ENCODE data around the gene DLGAP5.

Gene DLGAP5

DNA sequence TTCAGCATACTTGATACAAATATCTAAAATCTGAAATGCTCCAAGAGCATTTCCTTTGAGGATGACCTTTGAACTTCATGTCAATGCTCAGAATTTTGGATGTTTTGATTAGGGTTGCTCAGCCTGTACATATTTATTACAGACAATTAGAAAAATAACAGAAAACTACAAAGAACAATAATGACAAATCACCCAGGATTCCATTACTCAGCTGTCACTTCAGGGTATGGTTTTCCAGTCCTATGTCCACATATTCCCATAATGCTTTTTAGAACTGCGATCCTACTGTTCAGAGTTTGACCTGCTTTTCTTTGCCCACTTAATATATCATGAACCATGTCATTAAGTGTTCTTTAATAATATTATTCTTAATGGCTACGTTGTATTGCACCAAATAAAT lies 11.4 kb downstream of the DLGAP5 start:
- no peak for DNase-seq

DNA sequence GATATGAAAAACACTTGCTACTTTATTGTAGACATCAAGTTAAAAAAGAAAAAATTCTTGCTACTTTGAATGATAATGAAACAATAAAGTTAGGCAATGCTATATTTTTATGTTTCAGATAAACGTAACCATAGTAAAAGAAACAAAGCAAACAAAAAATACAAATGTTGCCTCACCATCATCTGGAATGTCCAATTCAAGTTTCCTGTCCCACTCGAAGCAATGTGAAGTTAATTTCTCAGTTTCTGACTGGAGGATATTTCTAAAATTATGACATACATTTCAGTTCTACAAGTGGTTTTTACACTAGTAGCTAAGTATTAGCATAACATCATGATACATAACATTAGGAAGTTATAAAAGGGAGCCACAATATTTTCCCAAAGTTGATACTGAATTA lies 20.9 kb downstream of the DLGAP5 start:
- no peak for DNase-seq

DNA sequence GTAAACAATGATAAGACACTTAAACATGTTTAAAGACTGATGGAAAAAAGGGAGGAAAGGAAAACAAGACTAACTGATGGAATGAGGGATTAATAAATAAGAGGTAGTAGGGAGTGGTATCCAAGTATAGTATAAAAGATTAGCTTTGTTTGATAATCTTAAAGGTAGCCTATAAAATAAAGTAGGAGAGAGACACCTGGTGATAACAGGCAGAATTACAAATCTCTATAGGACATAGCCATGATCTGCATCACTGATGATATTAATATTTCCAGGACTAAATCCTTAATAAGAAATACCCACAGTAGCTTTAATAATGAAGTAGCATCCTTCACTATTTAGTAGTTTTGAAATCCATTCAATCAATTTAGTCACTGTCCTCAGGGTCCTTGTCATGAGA lies 30.4 kb downstream of the DLGAP5 start:
- no peak for DNase-seq

DNA sequence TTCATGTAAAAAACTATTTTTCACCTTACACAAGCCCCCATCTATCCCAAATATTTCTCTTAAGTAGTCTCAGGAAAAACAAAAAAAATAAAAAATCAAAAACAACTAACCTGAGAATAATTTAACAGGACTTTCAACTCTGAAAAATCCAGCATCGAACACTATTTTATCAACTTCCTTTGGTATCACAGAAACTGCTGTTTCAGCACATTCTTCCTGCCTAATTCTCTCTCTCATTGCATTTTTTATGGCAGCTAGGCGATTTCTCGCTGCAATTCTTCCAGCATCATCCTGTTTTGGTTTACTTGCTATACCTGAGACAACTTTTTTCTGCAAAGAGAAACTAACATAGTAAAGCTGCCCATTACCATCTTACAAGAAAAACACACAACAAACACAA lies 33.0 kb downstream of the DLGAP5 start:
- no peak for DNase-seq

DNA sequence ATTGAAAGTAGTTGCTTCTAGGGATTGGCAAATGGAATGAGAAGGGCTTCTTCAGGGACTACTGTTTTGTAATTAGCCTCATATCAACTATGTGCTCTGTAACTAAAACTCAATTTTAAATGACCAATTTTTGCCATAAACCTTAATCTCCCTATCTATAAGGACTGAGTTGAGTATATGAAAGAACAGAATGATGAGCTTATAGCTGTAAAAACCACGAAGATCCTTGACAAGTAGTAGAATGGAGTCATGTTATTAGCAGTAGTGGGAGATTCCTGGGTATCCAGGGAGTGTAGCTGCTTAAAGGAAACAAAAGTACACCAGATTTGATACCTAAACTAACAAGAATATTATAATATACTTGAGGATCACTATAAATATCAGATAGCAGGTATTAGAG lies 34.3 kb downstream of the DLGAP5 start:
- DNase-seq = no peak

DNA sequence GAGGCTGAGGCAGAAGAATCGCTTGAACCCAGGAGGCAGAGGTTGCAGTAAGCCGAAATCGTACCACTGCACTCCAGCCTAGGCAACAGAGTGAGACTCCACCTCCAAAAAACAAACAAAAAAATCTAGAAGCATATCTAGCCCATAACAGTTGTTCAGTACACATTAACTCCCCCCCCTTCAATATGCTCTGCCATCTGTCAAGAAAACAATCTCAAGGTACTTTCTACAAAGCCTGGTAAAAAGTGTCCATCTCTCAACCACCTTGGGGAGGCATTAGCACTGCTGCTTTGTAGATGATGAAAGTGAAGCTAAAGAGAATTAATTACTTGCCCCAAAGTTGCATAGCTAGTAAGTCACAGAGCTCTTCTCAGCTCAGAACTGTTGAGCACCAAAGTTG lies 37.4 kb downstream of the DLGAP5 start:
- DNase-seq = no peak

DNA sequence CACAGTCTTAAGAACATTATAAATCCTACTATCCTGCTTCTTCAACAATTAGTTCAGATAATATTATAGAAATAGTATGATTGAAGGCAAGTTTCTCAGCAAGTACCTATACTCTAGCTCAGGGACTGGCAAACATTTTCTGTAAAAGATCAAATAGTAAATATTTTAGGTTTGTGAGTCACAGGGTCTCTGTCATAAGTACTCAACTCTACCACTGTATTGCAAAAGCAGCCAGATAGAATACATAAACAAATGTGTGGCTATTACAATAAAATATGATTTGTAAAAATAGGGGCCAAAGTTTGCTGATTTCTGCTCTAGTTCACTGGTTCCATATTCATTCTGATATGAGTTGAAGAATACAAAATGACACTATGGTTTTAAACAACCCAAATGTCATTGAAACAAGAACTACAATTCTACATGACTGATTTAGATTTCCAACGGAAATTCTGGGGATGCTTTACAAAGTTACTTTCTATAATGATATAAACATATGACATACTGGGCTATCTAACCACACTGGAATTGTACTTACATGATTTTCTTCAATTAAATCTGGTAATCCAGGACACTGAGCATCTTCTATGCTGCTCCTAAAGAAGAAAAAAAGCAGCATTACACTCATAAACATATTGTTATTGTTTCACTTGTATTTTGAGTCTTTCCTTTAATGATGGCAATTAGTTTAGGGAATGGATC lies 39.2 kb downstream of the DLGAP5 start:
- DNase-seq = no peak

DNA sequence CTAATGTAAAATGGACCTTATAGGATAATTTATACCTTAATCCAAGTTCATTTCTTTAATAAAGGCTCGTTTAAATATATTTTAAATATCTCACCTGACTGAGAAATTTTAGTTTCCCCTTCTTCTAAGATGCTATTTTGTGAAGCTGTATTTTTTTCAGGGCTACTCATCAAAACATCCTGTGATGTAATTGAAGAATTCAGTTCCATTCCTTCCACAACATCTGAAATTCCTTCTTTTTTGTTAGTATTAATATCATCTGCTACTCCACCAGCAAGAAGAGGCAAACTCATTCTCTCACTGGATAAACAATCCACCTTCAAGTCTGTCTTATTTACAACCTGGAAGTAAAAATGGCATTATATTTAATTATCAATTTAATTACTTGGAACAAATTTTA lies 39.8 kb downstream of the DLGAP5 start:
- DNase-seq = no peak

DNA sequence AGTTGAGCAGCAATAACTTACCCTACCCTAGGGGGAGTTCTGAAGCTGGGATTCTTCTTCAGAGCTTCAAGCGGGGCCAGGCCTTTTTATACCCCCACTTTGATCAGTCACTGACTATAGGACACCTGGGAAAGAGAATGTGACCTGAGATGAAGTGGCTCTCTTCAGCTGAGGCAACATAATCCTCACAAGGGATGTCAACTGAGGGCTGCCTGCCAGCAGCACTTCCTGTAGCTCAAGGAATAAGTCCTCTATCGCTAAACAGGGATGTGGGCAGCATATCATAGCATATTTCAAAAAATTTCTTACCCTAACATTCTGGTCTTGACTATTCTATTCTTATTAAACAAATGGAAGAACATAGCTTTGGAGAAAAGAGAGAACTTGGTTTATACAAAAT lies 45.0 kb downstream of the DLGAP5 start:
- no peak for DNase-seq

DNA sequence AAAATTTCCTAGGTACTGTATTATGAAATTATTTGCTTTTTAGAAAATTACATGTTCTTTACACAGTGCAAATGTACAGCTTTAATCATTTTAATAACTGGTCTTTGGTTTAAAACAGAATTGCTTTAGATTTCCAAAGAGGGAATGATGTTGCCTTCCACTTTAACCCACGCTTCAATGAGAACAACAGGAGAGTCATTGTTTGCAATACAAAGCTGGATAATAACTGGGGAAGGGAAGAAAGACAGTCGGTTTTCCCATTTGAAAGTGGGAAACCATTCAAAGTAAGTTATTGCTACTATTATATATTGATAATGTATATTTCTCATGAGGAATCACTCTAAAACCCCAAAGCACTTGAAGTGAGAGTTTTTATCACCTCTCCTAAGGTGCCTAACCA lies 48.9 kb downstream of the DLGAP5 start:
- DNase-seq = no peak

DNA sequence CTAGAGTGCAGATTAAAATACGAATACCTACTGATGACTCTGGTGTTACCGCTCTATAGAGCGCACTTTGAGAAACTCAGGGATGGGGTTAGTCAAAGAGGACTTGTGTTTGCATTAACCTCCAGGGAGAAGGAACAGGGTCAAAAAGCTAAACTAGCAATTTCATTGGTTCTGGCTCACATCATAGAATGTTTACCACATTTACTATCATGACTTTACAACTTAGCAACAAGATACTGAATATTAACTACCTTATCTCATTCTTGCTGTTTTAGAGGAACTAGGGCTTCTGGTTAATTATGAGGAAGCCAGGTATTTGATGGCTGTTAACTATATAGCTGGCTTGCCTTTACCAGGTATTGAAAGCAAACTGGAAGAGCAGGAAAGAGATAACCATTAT lies 49.6 kb downstream of the DLGAP5 start:
- DNase-seq = no peak

DNA sequence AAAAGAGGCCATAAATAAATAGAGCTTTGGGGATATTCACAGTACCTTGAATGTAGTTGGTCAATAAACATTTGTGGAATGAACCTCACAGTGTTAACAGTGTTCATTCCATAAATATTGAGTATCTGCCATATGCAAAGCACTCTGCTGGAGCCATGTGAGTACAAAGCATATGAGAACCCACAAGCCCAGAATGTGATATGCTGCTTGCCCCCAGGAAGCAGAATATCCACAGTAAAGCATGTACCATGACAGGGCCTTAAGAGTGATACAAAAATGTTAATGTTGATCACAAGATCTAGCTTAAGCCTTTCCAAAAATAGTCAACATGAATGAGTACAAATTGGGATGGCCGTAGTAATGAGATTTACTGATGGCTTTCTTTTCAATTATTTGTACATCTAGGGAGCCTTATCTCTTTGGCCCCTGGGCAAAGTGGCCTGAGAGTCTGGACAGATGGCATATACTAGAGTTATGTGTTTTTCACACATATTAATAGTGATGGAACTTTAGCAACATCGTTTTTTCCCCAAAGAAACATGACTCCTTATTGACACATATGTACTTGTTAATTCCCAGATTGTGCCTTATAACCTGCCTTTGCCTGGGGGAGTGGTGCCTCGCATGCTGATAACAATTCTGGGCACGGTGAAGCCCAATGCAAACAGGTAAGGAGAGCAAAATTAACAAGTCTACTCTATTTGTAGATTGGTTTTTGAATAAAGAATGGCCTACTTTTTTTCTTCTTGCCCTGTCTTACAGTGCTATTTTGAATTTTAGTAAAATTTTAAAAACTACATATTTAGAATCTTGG lies 51.5 kb downstream of the DLGAP5 start:
- DNase-seq = no peak

DNA sequence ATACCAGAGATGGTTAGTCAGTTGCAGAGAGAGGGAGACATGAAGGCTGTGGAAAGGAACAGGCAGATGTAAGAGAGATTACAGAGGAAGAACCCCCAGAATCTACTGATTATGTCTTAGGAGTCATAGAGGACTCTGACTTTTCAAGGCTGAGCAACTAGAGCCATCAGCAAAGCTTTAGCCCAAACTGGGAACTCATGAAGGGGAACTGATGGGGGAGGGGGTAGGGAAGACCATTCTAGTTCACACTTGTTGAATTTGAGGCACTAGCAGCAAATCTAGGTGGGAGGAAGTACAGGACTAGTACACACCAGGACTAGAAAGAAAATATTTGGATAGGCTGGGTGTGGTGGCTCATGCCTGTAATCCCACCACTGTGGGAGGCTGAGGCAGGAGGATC lies 52.2 kb downstream of the DLGAP5 start:
- DNase-seq = no peak

DNA sequence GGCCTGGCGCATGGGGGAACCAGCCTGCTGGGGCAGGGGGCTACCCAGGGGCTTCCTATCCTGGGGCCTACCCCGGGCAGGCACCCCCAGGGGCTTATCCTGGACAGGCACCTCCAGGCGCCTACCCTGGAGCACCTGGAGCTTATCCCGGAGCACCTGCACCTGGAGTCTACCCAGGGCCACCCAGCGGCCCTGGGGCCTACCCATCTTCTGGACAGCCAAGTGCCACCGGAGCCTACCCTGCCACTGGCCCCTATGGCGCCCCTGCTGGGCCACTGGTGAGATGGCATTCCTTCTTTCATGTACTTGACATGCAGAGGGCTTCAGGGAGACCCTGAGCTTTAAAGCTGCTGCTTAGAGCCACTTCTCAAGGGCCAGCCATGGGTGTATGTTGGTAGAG lies 53.3 kb downstream of the DLGAP5 start:
- DNase-seq = no peak

DNA sequence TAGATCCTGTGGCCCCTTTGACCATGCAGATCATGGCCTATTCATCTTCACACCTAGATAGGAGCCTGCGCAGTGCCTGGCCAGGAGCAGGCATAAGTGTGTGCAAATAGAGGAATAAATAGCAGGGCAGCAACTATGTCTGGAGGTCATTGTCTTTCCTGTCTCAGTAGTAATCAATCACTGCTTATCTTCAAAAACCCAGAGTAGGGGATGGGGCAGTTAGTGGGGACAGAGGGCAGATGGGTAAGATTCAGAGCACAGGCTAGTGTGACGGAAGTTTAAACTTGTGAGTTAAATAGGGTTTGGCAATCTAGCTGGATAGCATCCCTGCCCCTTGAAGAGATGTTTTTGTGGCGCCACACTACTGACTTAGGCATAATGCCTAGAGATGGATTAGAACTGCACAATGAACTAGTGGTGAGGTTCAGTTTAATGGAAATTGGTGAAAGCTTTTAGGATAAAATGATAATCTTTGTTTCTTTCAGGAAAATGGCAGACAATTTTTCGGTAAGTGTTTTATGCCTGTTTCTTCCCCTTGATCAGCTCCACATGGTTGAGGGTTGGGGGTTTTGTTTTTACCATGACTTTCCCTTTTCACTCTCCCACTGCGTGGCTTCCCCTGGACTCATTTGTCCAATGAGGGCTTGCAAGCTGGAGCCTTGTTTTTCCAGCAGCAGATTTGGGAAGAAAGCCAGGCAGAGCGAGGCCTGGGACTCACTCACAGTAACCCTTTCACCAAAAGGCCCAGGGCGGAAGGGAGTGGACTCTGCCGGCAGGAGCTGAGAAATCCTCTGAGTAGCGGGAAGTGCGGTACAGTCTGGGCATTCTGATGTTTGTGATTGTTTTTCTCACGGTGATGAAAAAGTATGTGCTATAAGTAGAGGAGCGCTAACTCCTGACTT lies 54.2 kb downstream of the DLGAP5 start:
- DNase-seq = no peak

DNA sequence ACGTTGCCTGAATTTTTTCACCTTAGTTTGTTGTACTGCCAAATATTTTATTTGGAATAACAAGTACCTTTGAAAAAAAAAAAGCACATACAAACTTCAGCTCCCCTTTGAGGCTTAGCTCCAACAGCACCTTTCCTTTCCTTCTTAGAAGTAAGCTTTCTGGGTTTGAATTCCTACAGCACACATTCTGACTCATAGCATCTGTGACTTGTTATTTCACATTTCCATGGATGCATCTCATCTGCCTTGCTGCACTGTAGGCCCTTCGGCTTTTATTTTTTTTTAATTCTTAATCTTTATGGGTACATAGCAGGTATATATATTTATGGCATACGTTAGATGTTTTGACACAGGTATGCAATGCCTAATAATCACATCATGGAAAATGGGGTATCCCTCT lies 55.1 kb downstream of the DLGAP5 start:
- no peak for DNase-seq

DNA sequence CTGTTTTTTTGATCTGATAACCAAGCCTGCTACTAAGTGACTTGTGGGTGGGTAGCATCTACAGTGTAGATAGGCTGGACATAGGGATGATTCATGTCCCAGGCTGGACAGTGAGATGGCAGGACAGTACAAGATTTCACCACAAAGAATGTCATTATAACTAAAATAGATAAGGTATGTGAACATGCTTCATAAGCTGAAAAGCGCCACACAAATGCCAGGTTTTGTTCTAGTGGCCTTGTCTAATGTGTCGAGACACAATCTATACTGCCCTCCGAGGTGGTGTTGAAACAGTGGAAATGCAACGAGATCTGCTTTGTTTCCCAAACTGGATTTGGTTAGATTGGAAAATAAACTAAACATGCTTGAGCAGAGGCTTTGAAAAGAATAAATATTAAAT lies 58.0 kb downstream of the DLGAP5 start:
- no peak for DNase-seq

DNA sequence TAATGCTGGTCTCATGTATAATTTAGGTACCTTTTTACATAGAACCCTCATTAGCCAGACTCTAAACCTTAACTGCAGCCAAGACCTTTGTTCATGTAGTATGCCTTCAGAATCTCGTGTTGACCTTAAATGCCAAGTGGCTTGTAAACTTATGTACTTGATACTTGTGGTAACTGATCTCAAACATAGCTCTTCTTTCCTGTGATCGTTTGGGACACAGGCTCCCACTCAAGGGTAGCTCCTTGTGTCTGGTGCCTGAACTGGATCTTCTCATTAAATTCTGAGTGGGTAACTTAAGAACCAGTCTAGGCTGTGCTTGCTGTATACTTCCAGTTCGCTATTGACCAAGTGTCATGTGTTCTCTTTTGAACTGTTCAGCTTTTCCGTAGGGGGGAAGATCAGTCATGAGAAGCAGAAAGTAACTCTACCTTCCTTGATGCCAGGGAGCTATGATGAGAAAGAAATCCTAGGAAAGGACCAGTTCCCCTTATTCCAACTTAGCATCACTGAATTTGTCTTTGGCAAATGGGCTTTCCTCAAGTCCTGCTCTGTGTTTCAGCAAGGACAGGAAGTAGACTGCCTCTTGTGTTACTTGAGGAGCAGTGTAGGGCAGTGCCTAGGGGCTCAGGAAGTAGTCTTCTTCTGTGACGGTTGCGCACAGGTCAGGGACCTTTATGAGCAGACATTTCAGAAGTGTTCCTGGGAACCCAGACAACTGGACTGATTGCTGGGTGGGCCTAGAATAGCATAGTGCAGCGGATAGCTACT lies 59.8 kb downstream of the DLGAP5 start:
- DNase-seq = no peak

DNA sequence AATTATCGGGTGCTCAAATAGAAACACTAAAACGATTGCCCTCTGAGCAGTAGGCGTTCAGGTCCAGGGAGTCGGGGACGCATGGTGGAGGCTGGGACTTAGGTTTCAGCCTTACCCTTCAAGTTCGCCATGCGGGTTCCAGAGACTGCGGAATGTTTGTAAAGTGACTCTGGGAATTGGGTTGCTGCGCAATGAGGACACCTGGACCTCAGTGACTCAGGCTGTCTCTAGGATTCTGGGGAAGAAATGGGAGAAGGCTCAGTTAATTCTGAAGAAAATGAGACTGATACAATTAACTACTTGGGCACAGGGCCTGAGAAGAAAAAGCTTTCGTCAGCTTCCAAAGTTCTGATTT lies 61.2 kb downstream of the DLGAP5 start:
- DNase-seq = no peak

DNA sequence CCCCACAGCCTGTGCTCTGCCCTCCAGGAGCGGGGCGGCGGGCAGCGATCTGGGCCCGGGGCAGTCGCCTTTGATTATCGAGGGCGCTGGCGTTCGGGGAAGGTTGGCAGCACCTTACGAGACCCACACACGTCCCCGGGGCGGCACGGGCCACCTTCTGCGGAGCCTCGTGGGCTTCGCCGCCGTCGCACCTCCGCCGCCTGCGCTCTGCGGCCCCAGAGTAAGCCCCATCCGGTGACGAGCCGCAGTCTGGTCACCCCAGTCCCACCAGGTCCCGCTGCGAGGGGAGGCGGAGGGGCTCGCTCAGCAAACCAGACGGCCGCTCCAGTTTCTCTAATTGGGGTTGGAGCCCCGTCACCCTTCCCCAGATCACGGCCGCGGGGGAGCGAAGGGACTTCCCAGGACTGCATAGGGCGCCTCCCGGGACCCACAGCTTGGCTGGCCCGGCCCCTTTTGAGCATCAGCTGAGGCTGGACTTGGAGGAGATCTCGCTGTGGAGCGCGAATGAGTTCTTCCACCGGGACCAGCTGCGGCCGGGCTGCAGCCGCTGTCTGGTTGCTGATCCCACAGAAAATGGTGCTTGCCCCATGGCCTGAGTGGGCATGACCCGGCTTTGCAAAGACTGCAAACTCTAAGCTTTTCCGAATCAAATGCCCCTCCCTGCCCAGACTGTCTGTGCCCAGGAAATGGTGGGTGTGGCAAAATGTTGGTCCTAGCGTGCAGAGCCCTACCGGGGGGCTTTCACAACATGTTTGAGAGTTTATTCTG lies 61.8 kb downstream of the DLGAP5 start:
- DNase-seq = no peak

DNA sequence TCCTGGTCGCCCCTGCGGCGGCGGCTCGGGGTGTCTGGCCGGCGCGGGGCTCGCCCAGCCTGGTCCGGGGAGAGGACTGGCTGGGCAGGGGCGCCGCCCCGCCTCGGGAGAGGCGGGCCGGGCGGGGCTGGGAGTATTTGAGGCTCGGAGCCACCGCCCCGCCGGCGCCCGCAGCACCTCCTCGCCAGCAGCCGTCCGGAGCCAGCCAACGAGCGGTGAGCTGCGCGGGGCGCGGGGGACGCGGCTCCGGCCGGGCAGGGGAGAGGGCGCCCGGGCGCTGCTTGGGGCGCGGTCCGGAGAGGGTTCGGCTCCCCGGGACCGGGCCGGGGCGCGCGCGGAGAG lies 62.3 kb downstream of the DLGAP5 start, which contains the start of gene LGALS3:
Gene LGALS3 (plus strand): TSS at position 167 of the 342 bp plus-strand sequence. CDS start 8,122 bp downstream, outside the sequence.
- DNase-seq = no peak
